Suppressor macrophage treated with lipopolysaccharide for 1 hour (primary cell): ENCODE measurements around the gene SMARCD3.
A peak's percentile ranks its signal among the peaks of the same experiment; 100 is the strongest.

Experiments
- DNase-seq, 3 donors: peaks; one replicate each; pipeline ENCODE4 v3.0.0-alpha.2; 2020 to 2022

Gene SMARCD3

DNA sequence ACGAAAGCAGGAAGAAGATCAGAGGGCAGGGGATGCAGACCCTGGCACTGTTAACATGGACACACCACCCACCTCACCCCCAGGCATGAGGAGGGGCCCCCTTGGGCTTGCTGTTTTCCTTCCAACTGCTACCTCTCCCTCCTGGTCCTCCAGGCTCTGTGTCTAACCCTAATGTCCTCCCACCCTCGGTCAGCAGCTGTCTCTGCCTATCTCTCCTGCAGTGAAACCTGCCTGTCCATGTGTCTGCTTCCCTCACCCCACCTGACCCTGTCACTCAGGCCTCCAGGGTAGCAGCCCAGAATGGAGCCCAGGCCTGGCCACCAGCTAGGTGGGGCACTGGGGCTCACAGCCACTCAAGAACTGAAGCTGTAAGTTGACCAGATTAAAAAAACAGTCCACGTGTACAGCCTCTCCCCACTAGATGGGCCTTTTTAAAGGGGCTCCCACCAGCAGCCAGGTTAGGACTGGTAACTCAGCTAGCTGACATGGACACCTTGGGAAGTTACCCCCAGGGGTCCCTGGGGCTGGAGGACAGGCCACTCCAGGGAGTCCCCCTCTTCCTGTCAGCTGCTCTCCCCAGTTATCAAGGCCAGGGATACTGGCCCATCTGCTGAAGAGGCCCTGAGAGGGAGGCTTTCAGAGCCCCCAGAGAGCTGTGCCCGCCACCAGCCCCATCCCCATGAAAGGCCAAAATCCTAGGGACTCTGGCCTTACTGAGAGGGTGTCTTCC, 1.5 kb downstream of the SMARCD3 start:
- no peak for DNase-seq

DNA sequence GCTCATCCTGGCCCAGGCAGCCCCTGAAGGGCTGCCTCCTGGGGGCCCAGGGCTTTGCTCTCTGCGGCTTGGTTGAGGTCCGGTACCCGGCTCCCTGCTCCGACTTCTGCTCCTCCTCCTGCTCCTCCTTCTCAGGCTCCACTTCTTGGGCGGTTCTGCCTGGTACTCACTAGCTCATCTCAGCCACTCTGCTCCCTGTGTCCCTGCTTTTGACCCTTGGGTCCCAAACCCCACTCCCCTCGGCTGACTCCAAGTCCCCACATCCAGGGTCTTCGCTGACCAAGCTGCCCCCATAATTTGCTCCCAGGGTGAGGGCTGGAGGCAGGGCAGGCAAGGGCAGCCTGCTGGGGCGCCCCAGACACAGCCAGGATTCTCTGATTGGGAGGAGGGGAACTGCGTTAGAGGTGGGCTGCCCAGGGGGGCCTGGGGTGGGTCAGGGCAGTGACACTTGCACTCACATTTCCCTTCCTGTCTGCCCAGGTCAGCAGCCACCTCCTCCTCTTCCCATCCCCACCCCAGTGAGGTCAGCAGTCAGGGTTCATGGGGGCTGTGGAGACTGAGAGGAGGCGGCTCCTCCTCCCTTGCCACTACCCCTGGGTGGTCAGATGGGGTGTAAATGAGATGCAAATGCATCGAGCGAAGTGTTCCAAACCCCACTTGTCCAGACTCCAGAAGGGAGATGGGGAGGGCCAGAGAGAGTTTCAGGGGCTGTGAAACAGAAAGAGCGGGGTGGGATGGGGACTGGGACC, 2.2 kb downstream of the SMARCD3 start:
- DNase-seq = no peak

DNA sequence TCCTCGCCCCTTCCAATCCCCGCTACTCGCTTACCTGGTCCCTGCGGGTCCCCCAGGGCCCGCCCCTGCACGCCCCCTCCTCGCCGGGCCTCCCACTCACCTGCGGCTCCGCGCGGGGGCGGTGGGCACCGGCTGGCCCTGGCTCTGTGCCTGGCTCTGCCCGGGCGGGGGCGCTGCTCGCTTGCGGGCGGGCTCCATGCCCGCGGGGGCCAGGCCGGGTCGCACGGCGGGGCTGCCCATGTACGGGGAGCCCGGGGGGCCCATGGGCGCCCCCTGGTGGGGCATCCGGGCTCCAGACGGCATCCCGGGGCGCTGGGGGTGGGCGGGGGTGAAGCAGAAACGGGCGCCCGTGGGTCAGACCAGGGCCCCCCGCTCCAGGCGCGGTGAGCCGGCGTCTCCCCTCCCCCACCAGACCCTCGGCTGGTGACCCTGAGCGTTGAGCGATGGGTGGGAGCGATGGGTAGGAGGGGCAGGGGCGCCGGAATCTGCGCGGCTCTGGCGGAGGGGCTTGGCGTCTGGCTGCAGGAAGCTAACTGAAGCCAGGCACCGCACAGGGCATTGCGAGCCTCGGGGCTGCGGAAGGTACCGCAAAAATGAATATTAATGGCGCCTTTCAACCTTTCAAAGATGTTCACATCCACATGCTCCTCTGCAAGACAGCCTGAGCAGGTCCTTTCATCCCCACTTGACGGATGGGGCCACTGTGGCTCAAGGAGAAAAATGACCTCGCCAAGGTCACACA, 3.0 kb downstream of the SMARCD3 start:
- peak; percentile 47 to 83 (median 60) for DNase-seq

DNA sequence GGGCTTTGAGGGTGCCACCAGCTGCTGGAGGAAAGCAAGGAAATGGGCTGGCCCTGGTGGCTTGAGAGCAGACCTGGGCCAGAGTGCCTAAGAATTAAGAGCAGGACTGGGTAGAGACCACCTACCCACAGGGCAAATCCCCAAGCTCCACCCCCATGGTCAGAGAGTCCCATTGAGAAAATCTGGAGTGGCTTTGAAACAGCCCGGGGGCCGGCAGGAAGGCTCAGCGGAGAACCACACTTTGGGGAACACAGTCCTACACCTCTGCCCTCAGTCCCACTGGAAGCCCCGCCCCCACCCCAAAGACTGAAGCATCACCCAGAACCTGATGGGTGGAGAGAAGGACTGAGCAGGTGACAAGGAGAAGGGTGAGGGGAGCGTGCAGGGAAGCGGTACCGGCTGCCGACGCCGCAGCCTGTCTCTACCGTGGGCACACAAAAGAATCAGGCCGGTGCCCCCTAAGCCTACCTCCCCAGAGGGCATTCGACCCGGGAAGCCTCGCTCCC, 3.6 kb downstream of the SMARCD3 start:
- no peak for DNase-seq

DNA sequence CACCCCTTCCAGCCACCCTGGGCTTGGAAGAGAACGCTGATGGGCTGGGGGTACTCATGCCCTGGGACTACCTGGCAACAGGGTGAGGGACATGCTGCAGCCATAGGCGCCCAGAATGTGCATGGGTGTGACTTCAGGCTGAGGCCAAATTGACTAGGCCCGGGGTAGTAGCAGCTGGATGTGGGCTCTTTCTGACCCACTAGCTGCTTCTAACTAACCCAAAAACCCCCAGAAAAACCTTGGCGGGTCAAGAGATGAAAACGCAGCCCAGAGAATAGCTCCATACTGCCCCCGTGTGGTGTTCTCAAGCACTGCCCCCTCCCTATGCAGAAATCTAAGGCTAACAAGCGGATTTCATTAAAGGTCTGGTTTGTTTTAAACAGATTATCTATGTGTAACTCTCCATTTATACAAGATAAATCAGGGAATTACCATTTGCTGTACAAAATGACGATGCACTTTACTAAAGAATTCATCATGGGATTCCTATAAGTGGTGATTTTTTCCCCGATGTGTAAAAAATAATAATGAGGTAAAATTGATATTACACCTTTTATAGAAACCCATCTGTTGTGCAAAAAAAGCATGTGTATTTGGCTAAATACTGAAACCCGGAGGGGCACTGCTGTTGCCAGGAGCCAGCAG, 4.2 kb downstream of the SMARCD3 start:
- DNase-seq = peak; percentile 67 to 79 (median 78)

DNA sequence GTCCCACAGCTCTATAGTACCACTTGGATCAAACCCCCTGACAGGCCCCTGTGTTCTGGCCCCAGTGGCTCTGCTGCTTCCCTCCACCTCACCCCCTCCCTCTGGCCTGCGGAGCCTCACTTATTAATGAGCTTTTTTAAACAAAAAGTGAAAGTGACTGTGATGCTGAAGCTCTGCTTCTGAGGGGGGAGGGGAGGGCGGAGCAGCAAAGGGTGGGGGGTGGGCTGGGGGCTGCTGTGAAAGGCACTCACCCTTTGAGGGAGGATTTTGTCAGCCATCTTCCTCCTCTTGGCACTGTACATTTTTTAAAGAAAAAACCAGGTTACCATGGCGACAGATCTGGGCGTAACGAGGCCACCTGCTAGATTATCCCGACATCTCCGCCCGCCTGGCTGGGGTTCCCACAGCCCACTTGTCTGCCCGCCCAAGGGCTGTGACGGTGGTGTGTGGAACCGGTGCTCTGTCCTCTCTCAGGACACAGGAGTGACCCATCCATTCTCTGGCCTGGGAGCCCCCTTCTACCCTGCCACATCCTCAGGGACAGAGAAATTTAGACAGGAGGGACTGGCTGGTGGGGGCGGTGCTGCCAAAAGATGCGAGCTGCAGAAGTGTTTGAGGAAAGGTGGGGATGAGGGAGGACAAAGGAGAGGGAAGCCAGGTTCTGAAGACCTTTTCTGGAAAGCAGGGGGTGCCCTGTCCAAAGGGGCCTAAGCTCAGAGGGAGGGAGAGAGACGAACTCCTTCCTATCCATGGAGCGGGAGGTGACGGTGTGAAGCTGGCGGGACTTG, 4.9 kb downstream of the SMARCD3 start:
- peak in 2 of 3 donors; percentile 15 to 31 for DNase-seq

DNA sequence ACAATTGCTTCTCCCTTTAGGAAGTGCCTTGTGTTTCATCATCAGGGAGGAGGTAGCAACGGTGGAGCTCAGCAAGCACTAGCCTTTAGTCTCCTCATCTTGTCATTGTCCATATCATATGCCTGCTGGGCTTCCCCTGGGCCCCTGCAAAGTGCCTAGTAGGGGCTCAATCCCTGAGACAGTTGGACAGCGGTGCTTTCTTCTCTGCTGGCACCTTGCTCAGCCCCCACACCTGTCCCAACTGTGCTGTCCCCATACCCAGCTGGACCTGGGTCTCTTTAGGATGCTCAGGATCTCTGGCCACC, 5.5 kb downstream of the SMARCD3 start:
- no peak for DNase-seq

DNA sequence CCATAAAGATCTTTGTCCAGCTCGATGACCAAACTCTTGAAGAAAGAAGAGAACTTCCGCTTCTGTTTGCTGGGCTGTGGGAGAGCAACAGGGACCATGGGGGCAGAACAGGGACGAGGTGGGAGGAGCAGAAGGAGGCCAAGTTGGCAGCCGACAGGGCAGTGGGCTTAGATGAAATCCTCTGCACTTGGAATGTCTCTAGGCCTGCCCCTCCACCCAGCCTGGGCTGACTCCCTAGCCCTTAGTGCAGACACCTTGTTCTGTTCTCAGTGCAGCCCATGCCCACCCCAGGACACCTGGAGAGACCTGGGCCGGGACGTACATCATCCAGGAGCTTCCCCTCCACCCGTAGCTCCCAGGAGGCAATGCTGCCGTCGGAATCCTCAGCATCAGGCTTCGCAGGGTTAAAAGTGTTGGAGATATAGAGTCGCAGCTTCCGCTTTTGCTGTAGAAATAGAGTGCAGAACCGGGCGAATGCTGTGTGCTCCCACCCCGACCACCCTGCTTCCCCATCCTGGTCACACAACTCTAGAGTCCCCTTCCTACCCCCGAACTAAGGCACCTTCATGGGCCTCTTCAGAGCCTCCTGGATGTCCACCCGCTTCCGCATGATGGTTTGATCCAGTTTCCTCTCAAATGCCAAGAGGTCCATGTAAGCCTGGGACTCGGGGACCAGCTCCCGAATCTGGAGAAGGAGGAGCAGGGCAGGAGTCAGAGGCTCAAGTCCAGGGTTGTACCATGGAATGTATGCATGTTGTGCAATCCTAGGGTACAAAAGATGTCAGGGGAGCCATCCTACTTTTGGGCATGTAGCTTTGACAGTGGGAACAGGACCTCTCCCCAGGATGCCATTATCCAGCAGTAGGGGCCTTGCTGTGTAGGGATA, 6.1 kb downstream of the SMARCD3 start:
- DNase-seq = no peak

DNA sequence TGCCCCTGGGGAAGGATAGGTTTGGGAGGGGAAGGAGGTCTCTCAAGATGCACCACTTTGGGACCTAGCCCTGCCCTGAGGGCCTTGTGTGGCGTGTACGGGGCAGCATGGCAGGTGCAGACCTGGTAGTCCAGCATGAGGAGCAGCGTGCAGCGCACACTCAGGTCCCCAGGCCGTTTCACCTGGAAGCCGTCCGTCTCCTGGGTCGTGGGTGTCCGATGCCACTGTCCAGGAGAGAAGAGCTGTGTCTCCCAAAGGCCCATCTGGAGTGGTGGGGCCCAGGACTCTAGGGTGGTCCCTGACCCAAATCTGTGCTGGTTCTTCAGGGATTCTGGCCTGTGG, 6.8 kb downstream of the SMARCD3 start:
- DNase-seq = no peak

DNA sequence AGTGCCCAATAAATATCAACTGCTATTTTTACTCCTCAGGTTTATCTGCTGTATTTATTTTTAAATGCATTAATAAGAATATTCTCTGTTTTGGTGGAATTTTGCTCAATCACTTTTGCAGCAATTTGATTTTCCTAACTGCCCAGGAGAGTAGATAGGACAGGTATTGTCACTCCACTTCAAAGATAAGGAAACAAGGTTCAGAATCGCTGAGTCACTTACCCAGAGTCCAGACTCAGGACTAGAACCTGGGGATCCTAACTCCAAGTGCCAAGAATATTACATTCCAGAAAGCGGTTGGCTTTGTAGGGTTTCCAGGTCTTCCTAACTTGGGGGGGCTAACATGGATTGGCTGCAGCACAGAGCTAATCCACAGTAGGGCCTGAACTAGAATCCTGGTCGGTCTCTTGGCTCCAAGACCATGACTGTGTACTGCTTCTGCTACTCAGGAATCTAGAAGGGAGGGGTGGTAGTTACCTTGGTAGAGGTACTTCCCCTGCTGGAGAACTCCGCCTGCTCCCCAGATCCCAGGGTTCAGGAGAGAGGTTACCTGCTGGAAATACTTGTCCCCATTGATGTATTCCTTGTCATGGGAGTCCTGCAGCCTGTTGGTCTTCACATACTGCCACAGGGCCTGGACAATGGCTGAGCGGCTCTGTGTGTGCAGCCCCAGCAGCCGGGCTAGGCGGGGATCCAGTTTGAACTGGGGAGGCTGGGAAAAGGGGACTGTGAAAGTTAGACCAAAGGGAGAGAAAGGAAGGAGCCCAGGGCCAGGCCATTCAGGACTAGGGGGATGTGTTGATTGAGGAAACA, 7.3 kb downstream of the SMARCD3 start:
- DNase-seq = no peak

DNA sequence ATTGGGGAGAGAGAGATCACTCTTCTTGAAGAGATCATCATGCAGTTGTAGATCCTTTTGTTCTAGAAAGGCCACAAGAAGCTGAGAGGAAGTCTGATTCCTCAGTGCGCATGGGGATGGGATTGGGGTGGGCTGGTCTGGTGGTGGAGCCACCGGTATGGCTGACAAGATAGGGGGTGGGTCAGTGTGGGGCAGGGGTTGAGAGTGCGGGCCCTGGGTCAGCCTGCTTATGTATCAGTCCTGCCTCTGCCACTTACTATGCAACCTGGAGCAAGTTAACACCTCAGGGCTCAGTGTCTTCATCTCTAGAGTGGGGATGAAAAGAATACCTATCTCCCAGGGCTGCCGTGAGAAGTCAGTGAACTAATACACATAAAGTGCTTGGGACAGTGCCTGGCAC, 8.0 kb downstream of the SMARCD3 start:
- DNase-seq = no peak

DNA sequence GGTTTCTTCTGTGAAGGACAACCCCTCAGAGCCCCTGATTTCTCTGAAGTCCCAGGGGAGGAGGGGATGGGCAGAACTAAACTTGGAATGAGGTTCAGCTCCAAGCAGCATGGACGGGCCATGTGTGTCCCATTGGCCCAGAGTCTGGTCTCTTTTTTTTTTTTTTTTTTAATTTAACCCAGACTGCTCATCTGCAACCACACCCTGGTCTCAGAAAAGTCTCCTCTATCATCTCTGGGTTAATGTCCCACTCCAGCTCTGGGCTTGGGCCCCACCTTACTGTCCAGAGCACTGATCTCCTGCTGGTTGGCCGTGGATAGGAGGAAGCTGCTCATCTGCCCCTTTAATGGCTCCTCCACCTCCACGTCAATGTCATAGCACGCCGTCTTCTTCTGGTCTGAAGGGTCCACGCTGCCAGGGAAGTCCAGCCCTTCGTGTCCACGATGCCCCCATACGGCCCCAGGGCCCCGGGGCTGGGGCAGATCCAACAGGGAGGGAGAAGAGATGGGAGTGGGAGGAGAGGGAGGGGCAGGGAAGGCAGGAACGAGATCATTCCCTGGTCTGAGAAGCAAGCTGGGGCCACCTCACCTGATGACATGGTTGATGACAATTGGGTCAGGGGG, 8.5 kb downstream of the SMARCD3 start:
- no peak for DNase-seq

DNA sequence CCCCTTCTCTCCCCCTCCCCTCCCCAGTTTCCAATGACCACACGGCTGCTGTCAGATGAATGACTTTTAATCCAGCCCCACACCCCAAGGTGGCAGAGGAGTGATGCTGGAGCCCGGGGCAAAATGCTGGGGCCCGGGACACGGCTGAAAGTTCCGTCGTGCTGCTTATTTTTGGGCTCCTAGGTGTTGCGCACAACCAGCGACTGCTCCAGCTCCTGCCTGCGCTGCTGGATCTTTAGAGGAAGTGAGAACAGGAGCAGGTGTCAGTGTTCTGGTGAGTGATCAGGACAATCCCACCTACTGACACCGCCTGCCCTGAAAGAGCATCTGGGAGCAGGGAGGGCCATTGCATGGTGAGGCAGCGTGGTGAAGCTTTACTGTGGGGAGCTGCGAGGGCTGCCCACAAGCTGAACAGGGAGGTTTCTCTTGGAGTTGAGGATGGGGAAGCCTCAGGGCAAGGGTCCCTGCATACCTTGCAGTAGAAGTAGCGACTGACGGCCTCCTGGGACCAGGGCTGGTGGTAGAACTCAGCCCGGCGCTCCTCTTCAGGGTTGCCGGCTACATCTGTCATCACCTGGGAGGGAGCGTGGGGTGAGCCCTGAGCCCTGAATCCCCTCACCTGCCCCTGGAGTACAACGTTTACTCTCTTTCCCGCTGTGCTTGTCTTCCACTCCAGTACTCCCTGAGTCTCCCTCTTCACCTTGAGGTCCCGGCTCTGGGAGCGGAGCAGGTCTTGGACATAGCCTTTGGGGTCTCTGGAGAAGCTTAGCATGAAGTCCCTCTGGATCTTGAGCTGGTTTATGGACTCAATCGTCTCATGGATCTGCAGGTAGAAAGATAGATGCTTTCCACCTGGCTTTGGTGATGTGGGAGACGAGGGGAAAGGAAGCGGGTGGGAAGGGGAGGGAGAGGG, 9.3 kb downstream of the SMARCD3 start:
- no peak for DNase-seq

DNA sequence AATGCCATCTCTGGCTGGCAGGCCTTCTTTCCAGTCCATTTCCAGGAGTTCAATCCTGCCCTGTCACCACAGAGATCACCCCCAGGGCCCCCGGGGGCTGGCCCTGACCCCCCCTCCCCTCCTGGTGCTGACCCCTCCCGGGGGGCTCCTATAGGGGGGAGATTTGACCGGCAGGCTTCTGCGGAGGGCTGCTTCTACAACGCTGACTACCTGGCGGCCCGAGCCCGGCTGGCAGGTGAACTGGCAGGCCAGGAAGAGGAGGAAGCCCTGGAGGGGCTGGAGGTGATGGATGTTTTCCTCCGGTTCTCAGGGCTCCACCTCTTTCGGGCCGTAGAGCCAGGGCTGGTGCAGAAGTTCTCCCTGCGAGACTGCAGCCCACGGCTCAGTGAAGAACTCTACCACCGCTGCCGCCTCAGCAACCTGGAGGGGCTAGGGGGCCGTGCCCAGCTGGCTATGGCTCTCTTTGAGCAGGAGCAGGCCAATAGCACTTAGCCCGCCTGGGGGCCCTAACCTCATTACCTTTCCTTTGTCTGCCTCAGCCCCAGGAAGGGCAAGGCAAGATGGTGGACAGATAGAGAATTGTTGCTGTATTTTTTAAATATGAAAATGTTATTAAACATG, 10.2 kb downstream of the SMARCD3 start:
- no peak for DNase-seq

DNA sequence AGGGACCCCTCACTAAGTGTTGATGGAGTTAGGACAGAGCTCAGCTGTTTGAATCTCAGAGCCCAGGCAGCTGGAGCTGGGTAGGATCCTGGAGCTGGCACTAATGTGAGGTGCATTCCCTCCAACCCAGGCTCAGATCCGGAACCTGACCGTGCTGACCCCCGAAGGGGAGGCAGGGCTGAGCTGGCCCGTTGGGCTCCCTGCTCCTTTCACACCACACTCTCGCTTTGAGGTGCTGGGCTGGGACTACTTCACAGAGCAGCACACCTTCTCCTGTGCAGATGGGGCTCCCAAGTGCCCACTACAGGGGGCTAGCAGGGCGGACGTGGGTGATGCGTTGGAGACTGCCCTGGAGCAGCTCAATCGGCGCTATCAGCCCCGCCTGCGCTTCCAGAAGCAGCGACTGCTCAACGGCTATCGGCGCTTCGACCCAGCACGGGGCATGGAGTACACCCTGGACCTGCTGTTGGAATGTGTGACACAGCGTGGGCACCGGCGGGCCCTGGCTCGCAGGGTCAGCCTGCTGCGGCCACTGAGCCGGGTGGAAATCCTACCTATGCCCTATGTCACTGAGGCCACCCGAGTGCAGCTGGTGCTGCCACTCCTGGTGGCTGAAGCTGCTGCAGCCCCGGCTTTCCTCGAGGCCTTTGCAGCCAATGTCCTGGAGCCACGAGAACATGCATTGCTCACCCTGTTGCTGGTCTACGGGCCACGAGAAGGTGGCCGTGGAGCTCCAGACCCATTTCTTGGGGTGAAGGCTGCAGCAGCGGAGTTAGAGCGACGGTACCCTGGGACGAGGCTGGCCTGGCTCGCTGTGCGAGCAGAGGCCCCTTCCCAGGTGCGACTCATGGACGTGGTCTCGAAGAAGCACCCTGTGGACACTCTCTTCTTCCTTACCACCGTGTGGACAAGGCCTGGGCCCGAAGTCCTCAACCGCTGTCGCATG, 11.0 kb downstream of the SMARCD3 start:
- DNase-seq = no peak

DNA sequence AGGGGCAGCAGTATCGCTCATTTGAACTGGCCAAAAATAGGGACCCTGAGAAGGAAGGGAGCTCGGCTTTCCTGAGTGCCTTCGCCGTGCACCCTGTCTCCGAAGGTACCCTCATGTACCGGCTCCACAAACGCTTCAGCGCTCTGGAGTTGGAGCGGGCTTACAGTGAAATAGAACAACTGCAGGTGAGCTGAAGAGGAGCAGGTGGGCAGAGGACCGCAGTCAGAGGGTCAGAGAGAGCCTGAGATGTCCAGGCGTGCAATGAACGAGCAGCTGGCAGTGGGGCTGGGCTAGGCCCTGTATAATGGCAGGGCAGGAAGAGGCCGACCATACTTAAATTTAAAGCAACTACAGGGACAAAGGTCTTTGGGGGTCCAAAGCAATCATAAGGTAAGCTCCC, 12.1 kb downstream of the SMARCD3 start:
- no peak for DNase-seq

DNA sequence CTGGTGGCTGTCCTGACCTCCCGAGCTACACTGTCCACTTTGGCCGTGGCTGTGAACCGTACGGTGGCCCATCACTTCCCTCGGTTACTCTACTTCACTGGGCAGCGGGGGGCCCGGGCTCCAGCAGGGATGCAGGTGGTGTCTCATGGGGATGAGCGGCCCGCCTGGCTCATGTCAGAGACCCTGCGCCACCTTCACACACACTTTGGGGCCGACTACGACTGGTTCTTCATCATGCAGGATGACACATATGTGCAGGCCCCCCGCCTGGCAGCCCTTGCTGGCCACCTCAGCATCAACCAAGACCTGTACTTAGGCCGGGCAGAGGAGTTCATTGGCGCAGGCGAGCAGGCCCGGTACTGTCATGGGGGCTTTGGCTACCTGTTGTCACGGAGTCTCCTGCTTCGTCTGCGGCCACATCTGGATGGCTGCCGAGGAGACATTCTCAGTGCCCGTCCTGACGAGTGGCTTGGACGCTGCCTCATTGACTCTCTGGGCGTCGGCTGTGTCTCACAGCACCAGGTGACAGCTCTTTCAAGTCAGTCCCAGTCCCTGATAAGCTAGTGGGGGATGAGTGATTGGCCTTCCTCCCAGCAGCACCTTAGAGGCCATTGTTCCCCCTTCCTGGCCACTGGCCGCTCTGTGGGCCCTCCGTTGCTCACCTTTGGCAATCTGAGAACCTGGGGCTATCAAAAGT, 13.3 kb downstream of the SMARCD3 start:
- DNase-seq = no peak
